Islet of Langerhans (tissue), 1 donor: ENCODE measurements around the gene OSBPL10.
A peak's percentile ranks its signal among the peaks of the same experiment; 100 is the strongest.
"Not testable (repeated sequence)": the region's sequence is repeated elsewhere in the genome, so short reads cannot be mapped to it uniquely, and the experiment has no call there.

Experiments used
- FAIRE-seq: peaks from one replicate; lab custom pipeline; 2011; peaks lifted over from hg19 to GRCh38; lab: Jason Lieb, UNC

The OSBPL10 gene

GRCh38 chr3:31885235-31885634 is 95.8 kb downstream of the OSBPL10 start:
- FAIRE-seq, result no peak

GRCh38 chr3:31884251-31884650 is 96.8 kb downstream of the OSBPL10 start:
- FAIRE-seq, result no peak

GRCh38 chr3:31882895-31883294 is 98.2 kb downstream of the OSBPL10 start:
- FAIRE-seq, result no peak

- no peak for FAIRE-seq
Observed at GRCh38 chr3:31882431-31882830, 98.6 kb downstream of the OSBPL10 start.

- FAIRE-seq, result no peak
Observed at GRCh38 chr3:31880482-31881078, 100.5 kb downstream of the OSBPL10 start.

GRCh38 chr3:31880020-31880419 is 101.0 kb downstream of the OSBPL10 start:
- no peak for FAIRE-seq

GRCh38 chr3:31879365-31879764 is 101.7 kb downstream of the OSBPL10 start:
- no peak for FAIRE-seq

- FAIRE-seq, result no peak
Observed at GRCh38 chr3:31878231-31878838, 102.7 kb downstream of the OSBPL10 start.

GRCh38 chr3:31876331-31876730 is 104.7 kb downstream of the OSBPL10 start:
- FAIRE-seq, result peak; percentile 21

- FAIRE-seq, result no peak
Observed at GRCh38 chr3:31875437-31875836, 105.6 kb downstream of the OSBPL10 start.

- FAIRE-seq, result no peak
Observed at GRCh38 chr3:31873254-31873820, 107.7 kb downstream of the OSBPL10 start.

- FAIRE-seq, result no peak
Observed at GRCh38 chr3:31871939-31872507, 109.0 kb downstream of the OSBPL10 start.

- FAIRE-seq, result not testable (repeated sequence)
Observed at GRCh38 chr3:31870111-31870510, 111.0 kb downstream of the OSBPL10 start.

GRCh38 chr3:31868236-31868635 is 112.8 kb downstream of the OSBPL10 start:
- no peak for FAIRE-seq

- FAIRE-seq, result no peak
Observed at GRCh38 chr3:31862666-31863279, 118.3 kb downstream of the OSBPL10 start.

- FAIRE-seq, result no peak
Observed at GRCh38 chr3:31861826-31862225, 119.2 kb downstream of the OSBPL10 start.

GRCh38 chr3:31860642-31861041 is 120.4 kb downstream of the OSBPL10 start:
- not testable (repeated sequence) for FAIRE-seq

- no peak for FAIRE-seq
Observed at GRCh38 chr3:31859245-31859644, 121.8 kb downstream of the OSBPL10 start.

- FAIRE-seq, result no peak
Observed at GRCh38 chr3:31858439-31858838, 122.6 kb downstream of the OSBPL10 start.

GRCh38 chr3:31853580-31853979 is 127.5 kb downstream of the OSBPL10 start:
- FAIRE-seq, result no peak

- no peak for FAIRE-seq
Observed at GRCh38 chr3:31851278-31851677, 129.8 kb downstream of the OSBPL10 start.

- no peak for FAIRE-seq
Observed at GRCh38 chr3:31848911-31849310, 132.2 kb downstream of the OSBPL10 start.

GRCh38 chr3:31848163-31848818 is 132.8 kb downstream of the OSBPL10 start:
- no peak for FAIRE-seq
